ENCODE measurements around the gene MAPRE2.

The MAPRE2 gene

GRCh38 chr18:35038881-35039491 is 2.2 kb upstream of the MAPRE2 start:
- DNase-seq, result no peak

- no peak for DNase-seq
Measured at GRCh38 chr18:35040638-35040987, 600 bp upstream of the MAPRE2 start.

GRCh38 chr18:35041815-35042387 is 688 bp downstream of the MAPRE2 start:
- DNase-seq, result no peak

- no peak for DNase-seq
Measured at GRCh38 chr18:35042389-35043071, 1.3 kb downstream of the MAPRE2 start.

- no peak for DNase-seq
Measured at GRCh38 chr18:35043207-35043606, 2.0 kb downstream of the MAPRE2 start.

- no peak for DNase-seq
Measured at GRCh38 chr18:35045121-35045520, 3.9 kb downstream of the MAPRE2 start.

GRCh38 chr18:35045806-35046205 is 4.6 kb downstream of the MAPRE2 start:
- no peak for DNase-seq

- no peak for DNase-seq
Measured at GRCh38 chr18:35047697-35048292, 6.6 kb downstream of the MAPRE2 start.

GRCh38 chr18:35049111-35050027 is 8.2 kb downstream of the MAPRE2 start:
- DNase-seq, result no peak

- DNase-seq, result no peak
Measured at GRCh38 chr18:35050028-35050546, 8.9 kb downstream of the MAPRE2 start.

GRCh38 chr18:35050705-35051195 is 9.5 kb downstream of the MAPRE2 start:
- DNase-seq, result no peak

- no peak for DNase-seq
Measured at GRCh38 chr18:35051641-35052377, 10.6 kb downstream of the MAPRE2 start.

- DNase-seq, result no peak
Measured at GRCh38 chr18:35054401-35054800, 13.2 kb downstream of the MAPRE2 start.

- DNase-seq, result no peak
Measured at GRCh38 chr18:35055105-35055504, 13.9 kb downstream of the MAPRE2 start.

GRCh38 chr18:35055726-35056125 is 14.5 kb downstream of the MAPRE2 start:
- DNase-seq, result no peak

- DNase-seq, result no peak
Measured at GRCh38 chr18:35059280-35059927, 18.2 kb downstream of the MAPRE2 start.

- no peak for DNase-seq
Measured at GRCh38 chr18:35060122-35060815, 19.1 kb downstream of the MAPRE2 start.

GRCh38 chr18:35061336-35061735 is 20.1 kb downstream of the MAPRE2 start:
- DNase-seq, result no peak

GRCh38 chr18:35061804-35062203 is 20.6 kb downstream of the MAPRE2 start:
- DNase-seq, result no peak

GRCh38 chr18:35062408-35062807 is 21.2 kb downstream of the MAPRE2 start:
- no peak for DNase-seq

All from left hindlimb (tissue), 1 donor.